GM12878 (cell line): Measurements from ENCODE around the gene COPS6. TPM values are rescaled to one million over a fixed set of nuclear protein-coding genes. Genes with fewer than 3 reads are reported as not detected.

Experiments used
- ATAC-seq: fragments of 200-7000 bp; cut with Tn5 transposase; 3 replicates; pipeline ENCODE4 v1.9.1; 2020; ENCODE audit warnings: mild to moderate bottlenecking, moderate library complexity
- BruUV-seq: library from RNA; stranded (reverse); fragments of 400-500 nt; replicated peaks from 2 replicates; lab custom pipeline; 2021; lab: Mats Ljungman, UMichigan
- CTCF ChIA-PET: fragments of 300-600 bp; sonication (Branson Sonifier 250); formaldehyde crosslinking; extraction: SDS; loops from one replicate; lab custom pipeline; 2021; ENCODE audit warnings: inconsistent platforms; lab: Yijun Ruan, JAX
- POLR2A ChIA-PET: fragments of 350-600 bp; formaldehyde crosslinking; extraction: SDS; loops from one replicate; lab custom pipeline; 2021; ENCODE audit warnings: inconsistent platforms; lab: Charles Lee
- RAD21 ChIA-PET: fragments of 300-600 bp; sonication (Branson Sonifier 250); formaldehyde crosslinking; loops from one replicate; lab custom pipeline; 2023; ENCODE audit warnings: antibody characterized with exemption; ENCODE audit not compliant: unreplicated experiment; lab: Charles Lee
- SMC1A ChIA-PET: fragments of 300-600 bp; sonication (Branson Sonifier 250); formaldehyde crosslinking; loops from one replicate; lab custom pipeline; 2023; ENCODE audit not compliant: unreplicated experiment, uncharacterized antibody; lab: Charles Lee
- DNase-seq: peaks from one replicate; pipeline ENCODE4 v3.0.0-alpha.2; 2011; ENCODE audit warnings: low read depth, low spot score
- FAIRE-seq: peaks from 3 replicates; lab custom pipeline; 2011; peaks lifted over from hg19 to GRCh38; lab: Jason Lieb, UNC
- H2AFZ ChIP-seq: 2 replicates; pipeline ENCODE4 v1.6.0; 2011; ENCODE audit warnings: low read depth, low read length, control low read depth; ENCODE audit not compliant: control insufficient read depth
- H3K27ac ChIP-seq: 2 replicates; pipeline ENCODE4 v1.5.1; 2011; ENCODE audit warnings: control low read depth; ENCODE audit not compliant: control insufficient read depth, insufficient read depth
- H3K27me3 ChIP-seq, 2 experiments: replicated peaks in 1 of 2; 2 replicates each; pipeline versions ENCODE4 v1.6.0 to v1.6.1; 2011; ENCODE audit warnings: low read length in 1 of 2; ENCODE audit not compliant: control insufficient read depth in 2 of 2, insufficient read depth in 2 of 2
- H3K36me3 ChIP-seq, 2 experiments: 2 replicates each; pipeline ENCODE4 v1.5.1; 2011; ENCODE audit warnings: low read length in 1 of 2; ENCODE audit not compliant: control insufficient read depth in 2 of 2, insufficient read depth in 2 of 2
- H3K4me1 ChIP-seq: 2 replicates; pipeline ENCODE4 v1.6.1; 2011; ENCODE audit warnings: mild to moderate bottlenecking, low read length, moderate library complexity, mixed read lengths; ENCODE audit not compliant: control insufficient read depth, insufficient read depth
- H3K4me2 ChIP-seq: 2 replicates; pipeline ENCODE4 v1.6.0; 2011; ENCODE audit warnings: control low read depth; ENCODE audit not compliant: control insufficient read depth, insufficient read depth
- H3K4me3 ChIP-seq: fragments of 200-600 bp; sonication (generic); 2 replicates; pipeline ENCODE4 v1.5.1; 2016
- H3K79me2 ChIP-seq: 2 replicates; pipeline ENCODE4 v1.6.0; 2011; ENCODE audit warnings: low read length; ENCODE audit not compliant: control insufficient read depth, insufficient read depth
- H3K9ac ChIP-seq: 2 replicates; pipeline ENCODE4 v1.8.0; 2011; ENCODE audit warnings: low read length, control low read depth, mixed read lengths; ENCODE audit not compliant: control insufficient read depth, insufficient read depth
- H3K9me3 ChIP-seq: replicated peaks from 3 replicates; pipeline ENCODE4 v1.5.1; 2011; ENCODE audit warnings: mild to moderate bottlenecking, low read length; ENCODE audit not compliant: control insufficient read depth, insufficient read depth
- H4K20me1 ChIP-seq: 2 replicates; pipeline ENCODE4 v1.6.0; 2011; ENCODE audit not compliant: control insufficient read depth, insufficient read depth
- IRF4 ChIP-seq: IDR thresholded peaks from 2 replicates; pipeline ENCODE4 v1.6.1; 2011; ENCODE audit warnings: low read depth, low read length
- JUND ChIP-seq: IDR thresholded peaks from 2 replicates; pipeline ENCODE4 v1.6.1; 2012; ENCODE audit warnings: low read depth, mild to moderate bottlenecking, low read length, improper control_type of control experiment, moderate library complexity
- NFIC ChIP-seq: IDR thresholded peaks from 2 replicates; pipeline ENCODE4 v1.6.1; 2012; ENCODE audit warnings: low read depth, mild to moderate bottlenecking, inconsistent platforms, low read length, moderate library complexity
- POLR2AphosphoS5 ChIP-seq: IDR thresholded peaks from 2 replicates; pipeline ENCODE4 v1.6.1; 2011; ENCODE audit warnings: mild to moderate bottlenecking, low read length, inconsistent platforms
- WGBS: methylation state at CpG from one replicate; pipeline ENCODE4 v1.1.6; 2016; ENCODE audit warnings: low lambda C conversion rate; ENCODE audit not compliant: insufficient replicate concordance, insufficient coverage; ENCODE audit errors: missing lambda C conversion rate; 5-methylcytosine and 5-hydroxymethylcytosine counted together
- in situ Hi-C: fragments of 300-500 bp; cut with MboI; formaldehyde crosslinking; loops from 9 replicates; pipeline ENCODE4 v1.14.3; 2018; ENCODE audit warnings: mixed read lengths
- intact Hi-C: fragments of 100-400 bp; cut with micrococcal nuclease; formaldehyde crosslinking; loops from one replicate; pipeline ENCODE4 v1.14.2; 2022; ENCODE audit not compliant: unreplicated experiment
- polyA plus RNA-seq, 11 experiments: library from polyadenylated mRNA; depleted of rRNA in 4 of 11; unstranded in 6 of 11; stranded (reverse) in 5 of 11; fragments of >200 nt; fragmentation: Nextera tagmentation in 4 of 11; fragmentation: Illumina TruSeq in 1 of 11; extraction: Ambion mirVana in 4 of 11; extraction: Trizol in 1 of 11; gene quantifications; 1 replicate in 1 of 11; 2 replicates in 10 of 11; pipeline versions ENCODE4 v1.2.1 to v1.2.3, GENCODE V29; 2011 to 2016; ENCODE audit warnings: inconsistent platforms in 2 of 11, missing spikeins in 2 of 11, low read depth in 1 of 11
- total RNA-seq, 4 experiments: library from RNA; depleted of rRNA in 3 of 4; stranded (reverse); fragments of >200 nt in 3 of 4; fragmentation: Illumina TruSeq in 1 of 4; extraction: Trizol in 1 of 4; gene quantifications; 2 replicates each; pipeline versions ENCODE4 v1.2.1 to v1.2.3, GENCODE V29; 2013 to 2021

Gene COPS6
- total and polyA plus RNA-seq, 10 of the 15 experiments (the other 5 are each of a cell fraction or from before 2014, with no cell fraction given): 28.5 to 182 (median 81.5) TPM

DNA sequence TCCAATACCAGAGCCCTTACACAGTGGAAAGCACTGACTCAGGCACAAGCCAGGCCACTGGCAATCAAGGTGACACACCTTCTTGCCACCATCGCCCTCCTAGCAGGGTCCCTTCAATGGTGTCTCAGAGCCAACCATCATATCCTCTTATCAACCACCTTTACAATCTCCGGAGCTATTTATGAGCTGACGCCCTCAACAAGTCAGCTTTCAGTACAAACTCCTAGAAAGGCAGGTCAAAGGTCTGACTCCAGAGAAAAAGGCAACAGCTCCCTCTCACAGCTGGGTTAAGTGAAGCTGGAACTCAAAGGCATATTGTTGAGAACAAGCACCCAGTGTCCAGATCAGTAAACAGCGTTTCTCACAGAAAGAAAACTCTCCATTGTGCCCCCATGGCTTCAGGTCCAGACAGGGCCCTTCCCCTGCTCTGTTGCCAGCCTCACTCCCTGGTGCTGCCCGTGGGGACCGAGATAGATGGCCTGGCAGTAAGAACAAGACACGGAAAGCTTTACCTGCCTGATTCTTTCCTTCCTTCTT, 9.7 kb upstream of the COPS6 start:
- no peaks in the 10 kb centered on the region; the same call in 2 of the 3 replicates for H3K9me3 ChIP-seq
- 93% methylated on average over 7 of the region's 7 CpGs for WGBS
- H3K4me2 ChIP-seq: no peak overlapping the region
- no peak overlapping the region for H2AFZ ChIP-seq
- no peak overlapping the region for H3K4me3 ChIP-seq
- DNase-seq: no peak
- in situ Hi-C loops: no loop called here
- no peak overlapping the region for H3K9ac ChIP-seq
- ChIA-PET RAD21 (no interaction called here), SMC1A (no interaction called here), CTCF (interaction anchor here (1.1 to 1.5 kb wide), 3 partner anchors 20 to 101 kb away, joined by 3 read pairs; no protein-coding TSS in a partner anchor), POLR2A (interaction anchor here (1.0 to 1.3 kb wide), 2 partner anchors 7 to 24 kb away, joined by 3 read pairs; no protein-coding TSS in a partner anchor)
- no peaks in the 10 kb centered on the region for H3K27me3 ChIP-seq
- no peak for FAIRE-seq
- TF ChIP-seq POLR2AphosphoS5 (0 out of 2 replicates have a peak, but pooled peaks have one; percentile 32), IRF4 (no peak)
- H3K4me1 ChIP-seq: peaks cover 4% of the 10 kb centered on the region
- peaks cover 41% of the 10 kb centered on the region for H3K79me2 ChIP-seq
- H3K36me3 ChIP-seq: peaks cover 8 to 24% of the 10 kb centered on the region in 2 experiments
- intact Hi-C loops: no loop called here
- no peak overlapping the region for H3K27ac ChIP-seq
- BruUV-seq: no TSS peak
- no peaks in the 10 kb centered on the region for H4K20me1 ChIP-seq
- ATAC-seq: no peak

DNA sequence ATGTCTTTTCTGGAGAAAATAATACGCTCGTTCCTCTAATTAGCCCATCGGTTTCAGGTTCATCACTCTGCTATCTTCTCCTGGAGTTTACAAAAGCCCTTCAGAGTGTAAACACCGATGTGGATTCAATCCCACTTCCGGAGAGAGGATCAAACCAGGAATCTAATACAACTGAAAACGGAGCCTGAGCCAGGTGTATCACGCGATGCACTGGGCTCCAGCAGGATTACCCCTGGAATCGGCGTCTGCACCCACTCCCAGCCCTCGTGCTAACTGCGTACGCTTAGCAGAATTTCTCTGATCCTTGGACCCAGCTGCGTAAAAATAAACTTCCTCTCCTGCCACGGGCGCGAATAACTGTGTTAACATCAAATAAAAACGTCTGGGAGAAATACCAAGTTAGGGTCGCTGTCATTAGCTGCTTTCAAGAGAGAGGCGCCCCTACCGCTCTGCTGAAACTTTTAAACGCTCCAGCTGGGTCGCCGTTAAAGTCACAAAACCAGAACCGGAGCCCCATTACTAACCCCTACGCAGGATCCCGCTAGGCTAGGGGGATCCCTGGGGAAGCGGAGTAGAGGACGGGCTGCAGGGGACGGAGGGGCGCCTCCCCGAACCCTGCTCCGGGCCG, 7.7 kb upstream of the COPS6 start:
- peak overlapping the region; percentile 89 for H3K27ac ChIP-seq
- peak; percentile 24; the same call in 1 of the 2 replicates for TF ChIP-seq NFIC
- TF ChIP-seq JUND: no peak
- POLR2A ChIA-PET: interaction anchor here (1.0 kb wide), 2 partner anchors 11 to 20 kb away, joined by 3 read pairs; partner anchors contain the start of genes AP4M1 and MCM7
- H3K4me3 ChIP-seq: peak overlapping the region; percentile 88
- in situ Hi-C loops (no loop called here), intact Hi-C loops (loop anchor here (1.0 to 10.0 kb wide), 3 partner anchors 64 to 166 kb away; partner anchors contain the start of genes TRIM4 and ZKSCAN1)
- 6% methylated on average over 34 of the region's 34 CpGs for WGBS
- peak overlapping the region; percentile 85 for H2AFZ ChIP-seq
- RAD21 ChIA-PET: interaction anchor here (1.4 kb wide), 1 partner anchor 83 kb away, joined by 3 read pairs; no protein-coding TSS in a partner anchor
- H3K27me3 ChIP-seq: no peaks in the 10 kb centered on the region
- no peaks in the 10 kb centered on the region; the same call in 2 of the 3 replicates for H3K9me3 ChIP-seq
- ATAC-seq: no peak; the same call in 2 of the 3 replicates
- peak overlapping the region; percentile 84 for H3K4me2 ChIP-seq
- DNase-seq: no peak
- peak overlapping the region; percentile 94 for H3K9ac ChIP-seq
- CTCF ChIA-PET: interaction anchor here (1.2 to 1.4 kb wide), 3 partner anchors 31 to 58 kb away, joined by 3 read pairs; no protein-coding TSS in a partner anchor
- SMC1A ChIA-PET: interaction anchor here (1.0 to 1.6 kb wide), 3 partner anchors 29 to 83 kb away, joined by 3 to 5 read pairs (median 3); no protein-coding TSS in a partner anchor
- no peak for FAIRE-seq
- H3K36me3 ChIP-seq: peaks cover 0 to 9% of the 10 kb centered on the region in 2 experiments
- H3K79me2 ChIP-seq: peaks cover 41% of the 10 kb centered on the region
- no peaks in the 10 kb centered on the region for H4K20me1 ChIP-seq
- TSS peak; percentile 72 for BruUV-seq
- H3K4me1 ChIP-seq: peaks cover 4% of the 10 kb centered on the region
